H7 (cell line): ENCODE measurements around the gene CHST11. TPM values are rescaled to one million over a fixed set of nuclear protein-coding genes. Genes with fewer than 3 reads are reported as not detected.

Source experiments
- DNase-seq: peaks from one replicate; pipeline ENCODE4 v3.0.0; 2012
- H3K27me3 ChIP-seq: 2 replicates; pipeline ENCODE4 v1.6.0; 2011; ENCODE audit warnings: mild to moderate bottlenecking, low read length; ENCODE audit not compliant: control insufficient read depth, insufficient read depth
- H3K36me3 ChIP-seq: replicated peaks from 2 replicates; pipeline ENCODE4 v1.5.1; 2011; ENCODE audit warnings: low read length; ENCODE audit not compliant: control insufficient read depth, insufficient read depth
- H3K4me3 ChIP-seq: 2 replicates; pipeline ENCODE4 v1.5.1; 2011; ENCODE audit warnings: low read depth, mild to moderate bottlenecking, control low read depth, low read length, moderate library complexity; ENCODE audit not compliant: insufficient read depth
- total RNA-seq: library from RNA; depleted of rRNA; stranded (reverse); fragments of >200 nt; shearing (Covaris generic); gene quantifications from 2 replicates; pipeline ENCODE4 v1.2.3, GENCODE V29; 2014

CHST11 gene
- total RNA-seq, 1 experiment from 2014 or later: 14.5 TPM

DNA sequence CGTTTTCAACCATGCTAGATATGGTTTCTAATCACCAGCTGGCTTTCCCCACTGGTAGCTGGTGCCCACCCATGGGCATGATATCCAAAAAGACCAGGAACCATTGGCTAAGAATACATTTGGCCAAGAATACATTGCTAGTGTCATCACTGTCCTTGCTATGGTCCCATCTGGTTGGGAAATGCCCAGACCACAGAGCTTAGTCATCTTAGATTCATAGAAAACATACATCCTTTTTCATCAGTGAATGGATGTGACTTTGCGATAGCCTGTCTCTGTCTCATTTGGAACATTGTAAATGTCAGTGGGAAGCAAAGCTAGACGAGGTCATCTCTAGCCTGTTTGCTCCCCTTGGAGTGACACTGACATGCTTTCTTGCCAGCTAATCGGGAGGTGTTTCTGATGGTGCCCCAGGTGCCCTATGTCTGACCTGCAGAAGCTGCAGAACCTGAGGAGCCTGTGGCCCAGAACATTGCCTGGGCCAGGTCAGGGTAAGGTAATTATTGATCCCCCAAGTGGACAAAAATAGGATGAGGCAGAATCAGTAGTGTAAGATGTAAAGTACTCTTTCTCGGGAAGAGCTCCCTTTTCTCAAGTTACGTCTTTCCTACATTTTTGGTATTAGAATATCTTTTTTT is 306.5 kb downstream of the CHST11 start:
- H3K4me3 ChIP-seq: no peak overlapping the region
- no peaks in the 10 kb centered on the region for H3K27me3 ChIP-seq
- peak; percentile 2 for DNase-seq
- H3K36me3 ChIP-seq: no peaks in the 10 kb centered on the region

DNA sequence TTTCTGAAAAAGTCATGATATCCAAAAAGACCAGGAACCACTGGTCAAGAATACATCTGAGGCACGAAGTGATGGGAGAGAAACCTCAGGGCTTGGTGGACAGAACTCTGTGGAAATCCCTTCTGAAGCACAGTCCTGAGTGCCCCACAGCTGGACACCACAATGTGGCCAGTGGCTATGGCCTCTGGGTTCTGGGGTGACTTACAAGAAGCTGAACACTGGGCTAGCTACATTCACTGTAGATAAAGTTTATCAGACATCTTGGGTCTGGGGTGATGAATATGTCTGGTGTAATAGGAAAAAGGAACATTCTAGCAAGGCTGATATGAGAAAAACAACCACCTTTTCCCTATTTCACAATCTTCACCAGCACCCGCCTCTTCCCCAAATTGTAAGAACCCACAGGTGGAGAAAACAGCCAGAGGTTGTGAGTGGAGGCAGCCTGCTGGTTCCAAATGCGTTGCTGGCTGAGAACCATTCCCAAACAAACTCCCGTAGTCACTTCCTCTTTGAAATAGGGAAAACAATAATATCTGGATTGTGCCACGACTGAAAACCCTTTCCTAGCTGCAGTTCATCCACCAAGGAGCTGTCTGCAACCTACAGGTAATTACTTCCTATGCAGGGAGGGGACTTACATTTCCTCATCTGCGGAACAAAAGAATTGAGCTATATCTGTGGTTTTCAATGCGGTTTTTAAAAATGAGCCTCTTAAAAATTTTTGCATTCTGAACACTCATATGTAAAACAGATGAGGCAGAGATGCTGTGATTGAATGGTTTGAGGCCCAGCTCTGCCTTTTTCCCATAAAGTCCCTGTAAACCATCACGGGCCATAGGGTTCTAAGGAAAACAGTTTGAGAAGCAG is 307.7 kb downstream of the CHST11 start:
- H3K4me3 ChIP-seq: no peak overlapping the region
- H3K36me3 ChIP-seq: no peaks in the 10 kb centered on the region; the same call in 1 of the 2 replicates
- H3K27me3 ChIP-seq: no peaks in the 10 kb centered on the region
- no peak for DNase-seq

DNA sequence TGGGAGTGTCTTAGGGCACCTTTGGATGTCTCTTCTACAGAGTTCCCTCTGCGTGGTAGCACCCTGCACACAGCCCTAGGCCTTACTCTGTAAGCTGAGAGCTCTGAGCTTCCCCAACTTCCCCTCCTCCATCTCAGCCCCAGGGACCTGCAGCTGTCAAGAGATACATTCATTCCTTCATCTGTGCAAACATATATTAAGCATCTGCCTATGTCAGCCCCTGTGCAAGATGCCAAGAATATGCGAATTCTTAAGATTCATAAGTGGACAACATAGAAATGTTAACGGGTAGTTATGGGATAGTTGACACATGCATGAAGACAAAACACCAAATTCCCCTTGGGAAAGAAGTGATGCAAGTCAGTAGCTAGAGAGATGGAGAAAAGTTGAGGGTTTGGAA is 310.5 kb downstream of the CHST11 start:
- no peak overlapping the region for H3K4me3 ChIP-seq
- DNase-seq: no peak
- H3K27me3 ChIP-seq: no peaks in the 10 kb centered on the region
- H3K36me3 ChIP-seq: no peaks in the 10 kb centered on the region; the same call in 1 of the 2 replicates

DNA sequence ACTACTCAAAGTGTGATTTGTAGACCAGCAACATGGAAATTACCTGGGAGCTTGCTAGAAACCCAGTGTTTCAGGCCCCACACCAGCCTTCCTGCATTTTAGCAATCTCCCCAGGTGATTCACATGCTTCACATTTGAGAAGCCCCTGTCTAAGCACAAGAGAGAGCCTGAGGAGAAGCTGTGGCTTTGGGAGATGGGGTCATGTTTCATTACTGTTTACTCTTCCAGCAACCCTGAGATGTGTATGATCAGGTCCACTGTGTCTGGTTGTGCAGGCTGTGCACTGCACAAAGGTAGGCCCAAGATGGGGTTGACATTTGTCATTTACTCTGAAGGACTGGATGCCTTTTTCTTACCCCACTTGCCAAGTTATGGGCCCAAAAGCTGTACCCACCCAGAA is 311.3 kb downstream of the CHST11 start:
- Histone ChIP-seq H3K27me3 (no peaks in the 10 kb centered on the region), H3K4me3 (no peak overlapping the region), H3K36me3 (no peaks in the 10 kb centered on the region; the same call in 1 of the 2 replicates)
- peak; percentile 3 for DNase-seq

DNA sequence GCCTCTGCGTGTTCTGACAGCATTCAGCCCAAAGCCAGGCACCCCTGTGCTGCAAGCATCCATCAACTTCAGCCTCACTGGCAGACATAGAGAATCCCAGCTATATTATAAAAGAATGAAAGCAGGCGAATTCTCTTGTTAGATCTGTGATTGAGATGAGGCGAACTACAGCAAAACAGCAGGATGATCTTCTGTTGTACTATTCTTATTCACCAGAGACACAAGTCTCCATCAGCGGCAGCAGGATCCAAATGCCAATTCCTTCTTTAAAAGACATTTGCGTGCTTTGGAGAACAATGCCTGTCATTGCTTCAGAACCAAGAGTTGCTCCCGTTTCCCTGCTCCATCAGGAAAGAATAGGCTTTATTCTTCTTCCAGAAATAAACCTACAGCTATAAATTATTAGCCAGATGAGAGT is 312.4 kb downstream of the CHST11 start:
- Histone ChIP-seq H3K27me3 (no peaks in the 10 kb centered on the region), H3K4me3 (no peak overlapping the region), H3K36me3 (no peaks in the 10 kb centered on the region; the same call in 1 of the 2 replicates)
- peak; percentile 20 for DNase-seq

DNA sequence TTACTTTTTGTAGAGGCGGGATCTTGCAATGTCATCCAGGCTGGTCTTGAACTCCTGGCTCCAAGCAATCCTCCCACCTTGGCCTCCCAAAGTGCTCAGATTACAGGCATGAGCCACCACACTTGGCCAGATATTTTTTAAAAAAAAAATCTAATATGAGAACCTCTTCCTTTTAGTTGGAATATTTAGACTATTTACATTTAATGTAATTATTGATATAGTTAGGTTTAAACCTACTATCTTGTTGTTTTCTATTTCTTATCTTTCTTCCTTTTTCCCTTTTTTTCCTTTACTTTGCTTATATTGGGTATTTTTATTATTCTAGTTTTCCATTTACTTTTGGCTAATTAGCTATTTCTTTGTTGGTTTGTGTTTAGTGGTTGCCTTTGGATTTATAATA is 315.6 kb downstream of the CHST11 start:
- H3K36me3 ChIP-seq: no peaks in the 10 kb centered on the region; the same call in 1 of the 2 replicates
- H3K27me3 ChIP-seq: no peaks in the 10 kb centered on the region
- DNase-seq: no peak
- H3K4me3 ChIP-seq: no peak overlapping the region

DNA sequence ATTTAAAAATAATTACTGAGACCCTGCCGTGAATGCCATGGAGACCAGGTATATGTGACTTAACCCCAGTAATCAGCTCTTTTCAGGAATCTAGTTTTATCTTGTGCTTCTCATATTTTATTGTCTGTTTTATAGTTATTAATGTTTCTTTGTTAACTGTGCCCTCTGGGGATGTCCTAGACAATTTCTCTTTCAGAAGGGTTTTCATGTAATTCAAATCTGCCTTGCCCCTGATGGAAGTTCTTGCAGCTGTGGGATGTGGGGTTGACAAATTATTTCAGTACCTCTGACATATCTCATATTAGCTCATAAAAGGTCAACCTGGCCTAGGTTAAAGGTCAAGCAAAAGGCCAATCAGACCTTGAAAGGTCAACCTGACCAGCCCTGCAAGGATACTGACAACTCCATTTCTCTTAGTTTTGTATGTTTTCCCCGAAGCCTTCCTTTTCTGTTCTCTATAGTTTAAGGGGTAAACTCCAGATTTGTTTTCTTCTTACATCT is 319.0 kb downstream of the CHST11 start:
- Histone ChIP-seq H3K27me3 (no peaks in the 10 kb centered on the region), H3K4me3 (no peak overlapping the region), H3K36me3 (no peaks in the 10 kb centered on the region)
- no peak for DNase-seq

DNA sequence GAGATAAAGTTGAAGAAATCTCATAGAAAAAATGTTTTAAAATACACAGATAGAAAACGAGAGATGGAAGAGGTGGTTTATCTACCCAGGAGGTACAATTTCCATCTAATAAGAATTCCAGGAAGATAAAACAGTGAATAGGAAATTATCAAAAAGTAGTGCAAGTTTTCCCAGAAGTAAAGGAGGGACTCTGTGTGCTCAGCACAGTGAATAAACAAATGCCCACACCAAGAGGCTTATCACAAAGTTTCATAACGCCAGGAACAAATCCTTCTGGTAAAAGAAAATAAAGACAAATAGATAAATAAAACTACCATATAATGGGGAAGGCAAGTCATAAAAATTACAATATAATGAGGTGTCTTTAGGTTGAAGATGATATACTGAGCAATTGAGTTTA is 322.4 kb downstream of the CHST11 start:
- Histone ChIP-seq H3K36me3 (no peaks in the 10 kb centered on the region), H3K4me3 (no peak overlapping the region), H3K27me3 (no peaks in the 10 kb centered on the region)
- DNase-seq: no peak

DNA sequence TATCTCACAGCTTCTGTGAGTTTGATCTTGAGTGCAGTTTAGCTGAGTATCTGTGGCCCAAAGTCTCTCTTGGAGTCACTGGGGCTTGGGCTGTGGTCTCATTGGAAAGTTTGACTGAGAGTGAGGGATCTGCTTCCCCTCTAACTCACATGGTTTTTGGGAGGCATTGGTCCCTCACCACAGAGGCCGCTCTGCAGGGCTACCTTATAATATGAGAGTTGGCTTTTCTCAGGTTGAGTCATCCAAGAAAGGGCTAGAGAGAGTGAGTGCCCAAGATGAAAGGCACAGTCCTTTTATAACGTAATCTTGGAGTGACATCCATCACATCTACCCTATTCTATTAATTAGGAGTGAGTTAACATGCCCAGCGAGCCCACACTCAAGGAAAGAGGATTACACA is 325.5 kb downstream of the CHST11 start:
- Histone ChIP-seq H3K27me3 (no peaks in the 10 kb centered on the region), H3K36me3 (no peaks in the 10 kb centered on the region), H3K4me3 (no peak overlapping the region)
- no peak for DNase-seq

DNA sequence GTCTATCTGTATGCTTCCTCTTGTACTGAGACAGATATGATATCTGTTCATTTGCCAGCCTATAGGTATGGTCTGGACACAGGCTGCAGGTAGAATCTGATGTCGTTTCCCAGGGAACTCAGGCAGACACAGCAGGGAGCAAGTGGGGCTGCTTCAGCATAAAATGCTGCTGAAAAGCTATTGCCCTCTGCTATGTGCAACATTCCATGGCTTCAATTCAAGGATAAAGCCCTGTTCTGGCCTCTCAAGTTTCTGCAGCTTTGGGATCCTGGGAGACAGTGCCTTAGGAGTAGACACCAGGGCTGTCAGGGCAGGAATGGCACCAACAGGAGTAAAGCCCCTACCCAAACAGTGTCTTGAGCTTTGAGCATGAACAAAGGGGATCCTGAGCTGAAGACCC is 327.8 kb downstream of the CHST11 start:
- Histone ChIP-seq H3K4me3 (no peak overlapping the region), H3K27me3 (no peaks in the 10 kb centered on the region), H3K36me3 (no peaks in the 10 kb centered on the region)
- no peak for DNase-seq

DNA sequence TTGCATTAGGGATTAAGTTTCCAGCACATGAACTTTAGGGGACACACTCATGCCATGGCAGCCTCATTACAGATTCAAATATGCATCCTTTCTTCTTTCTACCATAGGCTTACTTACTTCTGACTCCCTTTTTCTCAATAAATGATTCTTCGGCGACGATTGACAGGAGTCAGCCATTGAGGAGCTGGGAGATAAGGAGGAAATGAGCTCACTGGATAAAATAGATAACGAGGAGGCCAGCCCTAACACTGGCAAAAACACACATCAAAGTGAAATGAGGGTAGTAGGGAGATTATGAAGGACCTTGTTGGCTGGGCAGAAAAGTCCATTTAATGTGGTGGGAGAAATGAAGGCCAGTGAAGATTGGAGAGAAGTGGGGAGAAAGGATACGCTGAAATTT is 329.1 kb downstream of the CHST11 start:
- DNase-seq: no peak
- no peaks in the 10 kb centered on the region for H3K36me3 ChIP-seq
- H3K4me3 ChIP-seq: no peak overlapping the region
- no peaks in the 10 kb centered on the region for H3K27me3 ChIP-seq

DNA sequence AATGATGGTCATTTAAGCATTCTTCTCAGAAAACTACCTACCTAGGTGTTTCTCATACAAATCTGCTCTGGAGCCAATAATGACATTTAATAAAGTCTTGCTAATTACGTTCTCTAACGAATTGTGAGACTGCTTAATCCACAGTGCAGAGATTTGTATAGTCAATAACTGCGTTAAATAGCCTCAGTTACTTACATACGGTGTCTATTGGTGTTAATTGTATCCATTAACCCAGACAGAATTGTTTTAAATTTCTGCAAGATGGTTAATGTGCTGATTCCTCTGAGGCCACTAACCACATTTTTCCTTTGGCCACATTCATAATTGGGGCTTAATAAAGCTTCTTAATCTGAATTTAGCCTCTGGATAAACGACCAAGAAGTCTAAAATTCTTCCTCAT is 329.6 kb downstream of the CHST11 start:
- no peaks in the 10 kb centered on the region for H3K27me3 ChIP-seq
- DNase-seq: no peak
- no peak overlapping the region for H3K4me3 ChIP-seq
- H3K36me3 ChIP-seq: no peaks in the 10 kb centered on the region

DNA sequence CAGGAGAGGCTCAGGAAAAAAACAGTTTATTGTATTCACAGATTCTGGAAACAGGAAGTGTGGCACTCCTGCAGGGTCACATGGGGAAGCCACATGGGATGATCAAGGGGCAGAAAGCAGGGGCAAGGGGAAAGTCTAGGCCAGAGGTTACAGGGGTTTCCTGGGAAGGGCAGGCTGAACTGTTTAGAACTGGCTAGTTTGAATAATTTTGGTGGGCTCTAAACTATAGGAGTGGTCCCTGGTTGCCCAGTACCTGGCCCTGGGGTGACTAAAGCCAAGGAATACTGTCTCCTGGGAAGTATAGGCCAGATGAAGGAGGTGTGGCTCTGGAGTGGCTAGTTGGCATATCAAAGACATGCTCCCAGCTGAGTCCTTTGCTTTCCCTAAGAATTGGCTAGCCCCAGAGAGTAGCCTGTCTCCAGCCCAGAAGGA is 332.1 kb downstream of the CHST11 start:
- H3K4me3 ChIP-seq: no peak overlapping the region
- H3K27me3 ChIP-seq: no peaks in the 10 kb centered on the region
- no peaks in the 10 kb centered on the region for H3K36me3 ChIP-seq
- DNase-seq: peak; percentile 60

DNA sequence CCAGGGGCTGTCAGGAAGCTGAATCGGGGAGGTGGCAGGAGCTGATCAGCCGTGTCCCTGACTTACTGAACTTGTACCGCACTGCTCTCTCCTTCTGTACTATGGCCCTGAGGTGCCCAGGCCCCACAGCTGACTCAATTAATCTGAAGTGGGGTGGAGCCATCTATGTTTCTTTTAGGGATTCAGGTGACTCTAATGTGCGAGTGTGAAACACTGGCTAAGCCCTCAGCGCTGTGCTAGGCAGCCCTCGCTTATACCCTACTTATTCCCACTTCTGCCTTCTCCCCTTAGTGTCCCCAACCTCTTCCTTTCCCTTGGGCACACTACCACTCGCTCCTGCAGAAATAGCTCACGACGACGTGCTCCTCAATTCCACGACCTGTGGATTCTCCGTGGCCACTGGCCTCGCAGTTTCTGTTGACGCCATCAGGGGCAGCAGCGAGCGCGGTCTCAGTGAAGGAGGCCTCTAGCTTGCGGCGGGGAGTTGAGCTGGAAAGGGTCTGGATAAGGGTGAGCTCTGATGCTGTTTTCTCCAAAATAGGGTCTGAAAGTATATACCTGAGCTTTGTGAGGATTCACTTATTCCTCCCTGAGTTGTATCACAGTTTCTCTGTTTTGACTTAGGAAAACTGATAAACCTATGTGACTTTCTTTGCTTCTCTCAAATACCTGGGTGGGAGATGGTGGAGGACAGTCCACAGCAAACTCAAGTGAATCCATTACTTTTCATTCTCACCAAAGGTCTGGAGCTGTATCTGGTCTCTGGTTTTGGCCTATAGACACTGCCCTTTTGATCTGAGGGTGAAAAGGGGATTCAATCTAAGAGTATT is 333.8 kb downstream of the CHST11 start:
- peak; percentile 20 for DNase-seq
- Histone ChIP-seq H3K4me3 (peak overlapping the region; percentile 19; the same call in 1 of the 2 replicates), H3K27me3 (no peaks in the 10 kb centered on the region), H3K36me3 (no peaks in the 10 kb centered on the region)
